Measurements from ENCODE around the gene SLC35A3. TPM values are rescaled to one million over a fixed set of nuclear protein-coding genes. Genes with fewer than 3 reads are reported as not detected.

Gene SLC35A3
- 6.6 and 12.5 TPM in 2 replicates for total RNA-seq

DNA sequence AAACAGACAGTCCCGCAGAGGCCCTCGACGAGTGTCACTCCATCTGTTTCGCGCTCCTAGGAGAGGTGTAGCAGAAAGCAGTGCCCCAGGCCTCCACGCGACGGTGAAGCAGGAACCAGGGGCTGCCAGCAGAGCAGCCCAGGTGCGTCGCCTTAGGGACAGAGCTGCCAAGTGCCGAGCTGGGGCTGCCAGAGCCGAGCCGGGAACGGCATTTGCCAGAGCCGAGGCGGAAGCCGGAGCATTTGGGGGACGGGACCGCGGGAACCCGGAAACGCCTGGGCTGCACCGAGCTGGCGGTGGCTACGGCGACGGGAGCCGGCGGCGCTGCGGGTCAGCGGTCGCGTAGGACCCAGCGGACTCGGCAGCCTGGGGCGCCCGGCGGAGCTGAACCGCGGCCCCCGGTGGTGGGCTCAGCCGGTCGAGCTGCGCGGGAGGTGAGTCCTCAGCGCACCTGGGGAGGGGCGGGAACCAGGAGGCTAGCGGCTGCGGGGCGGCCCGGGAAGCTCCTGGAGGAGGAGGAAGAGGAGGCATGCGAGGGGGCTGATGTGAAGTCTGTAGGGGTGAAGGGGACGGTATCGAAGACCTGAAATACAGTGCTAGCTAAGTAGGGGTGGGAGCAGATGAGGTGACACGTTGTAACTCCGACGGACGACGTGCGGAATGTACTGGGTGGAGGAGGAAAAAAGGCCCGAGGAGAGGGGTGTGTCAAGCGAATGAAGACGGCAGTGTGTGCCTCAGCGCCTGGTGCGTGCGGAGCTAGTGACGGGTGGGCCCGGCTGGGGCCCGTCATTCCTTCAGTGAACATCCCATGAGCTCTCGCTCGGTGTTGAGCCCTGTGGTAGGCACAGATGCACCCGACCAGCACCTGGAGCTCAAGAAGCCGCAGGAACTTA lies at the start of gene SLC35A3:
TSS of gene SLC35A3 (plus strand) at position 268 of the 893 bp plus-strand sequence. CDS start 23,559 bp downstream, outside the sequence.

Other genes starting within 250 kb of the SLC35A3 start
- gene FRRS1, start 203.4 kb upstream of the SLC35A3 start, total RNA-seq, result 2.3 and 4.2 TPM in 2 replicates
- gene AGL, start 119.6 kb upstream of the SLC35A3 start, total RNA-seq, result 5.4 and 8.4 TPM in 2 replicates
- gene SASS6, start 162.9 kb downstream of the SLC35A3 start, total RNA-seq, result 0.51 and 4.2 TPM in 2 replicates
- gene TRMT13, start 163.2 kb downstream of the SLC35A3 start, total RNA-seq, result 2.6 and 3.9 TPM in 2 replicates
- 0.38 TPM in 1 of 2 replicates, not detected in the other for gene LRRC39, start 208.3 kb downstream of the SLC35A3 start, total RNA-seq

Measured in mesangial cell (primary cell).